Neutrophil (primary cell): Measurements from ENCODE around the gene TMEM50A.
"Not testable (repeated sequence)": the region's sequence is repeated elsewhere in the genome, so short reads cannot be mapped to it uniquely, and the experiment has no call there.

Source experiments
- H3K27ac ChIP-seq: fragments of 200-600 bp; sonication (generic); 2 replicates; pipeline ENCODE4 v1.5.1; 2016; ENCODE audit warnings: mild to moderate bottlenecking, moderate library complexity
- H3K27me3 ChIP-seq: fragments of 200-600 bp; sonication (generic); 2 replicates; pipeline ENCODE4 v1.6.0; 2016; ENCODE audit warnings: mild to moderate bottlenecking
- H3K36me3 ChIP-seq: fragments of 200-600 bp; sonication (generic); 2 replicates; pipeline ENCODE4 v1.5.1; 2017
- H3K4me1 ChIP-seq, 2 experiments: fragments of 200-600 bp in 1 of 2; sonication (generic) in 1 of 2; 1 replicate in 1 of 2; 2 replicates in 1 of 2; pipeline versions ENCODE4 v1.5.1 to v1.6.1; 2013 to 2016; ENCODE audit warnings: low read depth in 1 of 2, low read length in 1 of 2, mild to moderate bottlenecking in 1 of 2, moderate library complexity in 1 of 2; ENCODE audit not compliant: control insufficient read depth in 1 of 2, insufficient read depth in 1 of 2
- H3K4me3 ChIP-seq, 2 experiments: fragments of 200-600 bp in 1 of 2; sonication (generic) in 1 of 2; 1 replicate in 1 of 2; 2 replicates in 1 of 2; pipeline ENCODE4 v1.5.1; 2013 to 2016; ENCODE audit warnings: low read depth in 1 of 2, low read length in 1 of 2, mild to moderate bottlenecking in 1 of 2, moderate library complexity in 1 of 2
- H3K9me3 ChIP-seq: fragments of 200-600 bp; sonication (generic); 2 replicates; pipeline ENCODE4 v1.5.1; 2016
- TF ChIP-seq, protein P1 (sequence below): fragments of 200-600 bp; sonication (generic); IDR thresholded peaks from 2 replicates; pipeline ENCODE4 v1.5.1; 2016; ENCODE audit warnings: antibody characterized with exemption

TMEM50A gene

DNA sequence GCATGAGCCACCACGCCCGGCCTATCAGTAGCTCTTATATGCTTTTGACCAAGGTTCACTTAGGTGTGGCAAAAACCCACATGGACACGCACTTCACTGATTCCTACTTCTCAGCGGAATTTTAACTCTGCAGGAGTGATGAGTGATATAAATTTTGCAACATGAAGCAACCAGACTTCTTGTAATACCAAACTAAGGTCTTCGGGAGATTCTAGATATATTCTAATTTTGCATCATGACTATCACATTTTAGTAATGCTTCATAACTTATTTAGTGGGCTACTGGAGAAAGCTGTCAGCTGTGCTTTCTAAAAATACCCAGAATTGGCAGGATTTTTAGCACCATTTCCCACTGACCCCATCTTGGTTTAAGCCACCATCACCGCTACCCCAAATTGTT is 54.7 kb downstream of the TMEM50A start:
- Histone ChIP-seq H3K4me1 (peaks cover 0 to 2% of the 10 kb centered on the region in 2 experiments), H3K36me3 (no peaks in the 10 kb centered on the region), H3K27ac (no peak overlapping the region), H3K4me3 (no peak overlapping the region), H3K27me3 (no peaks in the 10 kb centered on the region), H3K9me3 (no peaks in the 10 kb centered on the region)
- TF ChIP-seq, protein P1, sequence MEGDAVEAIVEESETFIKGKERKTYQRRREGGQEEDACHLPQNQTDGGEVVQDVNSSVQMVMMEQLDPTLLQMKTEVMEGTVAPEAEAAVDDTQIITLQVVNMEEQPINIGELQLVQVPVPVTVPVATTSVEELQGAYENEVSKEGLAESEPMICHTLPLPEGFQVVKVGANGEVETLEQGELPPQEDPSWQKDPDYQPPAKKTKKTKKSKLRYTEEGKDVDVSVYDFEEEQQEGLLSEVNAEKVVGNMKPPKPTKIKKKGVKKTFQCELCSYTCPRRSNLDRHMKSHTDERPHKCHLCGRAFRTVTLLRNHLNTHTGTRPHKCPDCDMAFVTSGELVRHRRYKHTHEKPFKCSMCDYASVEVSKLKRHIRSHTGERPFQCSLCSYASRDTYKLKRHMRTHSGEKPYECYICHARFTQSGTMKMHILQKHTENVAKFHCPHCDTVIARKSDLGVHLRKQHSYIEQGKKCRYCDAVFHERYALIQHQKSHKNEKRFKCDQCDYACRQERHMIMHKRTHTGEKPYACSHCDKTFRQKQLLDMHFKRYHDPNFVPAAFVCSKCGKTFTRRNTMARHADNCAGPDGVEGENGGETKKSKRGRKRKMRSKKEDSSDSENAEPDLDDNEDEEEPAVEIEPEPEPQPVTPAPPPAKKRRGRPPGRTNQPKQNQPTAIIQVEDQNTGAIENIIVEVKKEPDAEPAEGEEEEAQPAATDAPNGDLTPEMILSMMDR = no peak

DNA sequence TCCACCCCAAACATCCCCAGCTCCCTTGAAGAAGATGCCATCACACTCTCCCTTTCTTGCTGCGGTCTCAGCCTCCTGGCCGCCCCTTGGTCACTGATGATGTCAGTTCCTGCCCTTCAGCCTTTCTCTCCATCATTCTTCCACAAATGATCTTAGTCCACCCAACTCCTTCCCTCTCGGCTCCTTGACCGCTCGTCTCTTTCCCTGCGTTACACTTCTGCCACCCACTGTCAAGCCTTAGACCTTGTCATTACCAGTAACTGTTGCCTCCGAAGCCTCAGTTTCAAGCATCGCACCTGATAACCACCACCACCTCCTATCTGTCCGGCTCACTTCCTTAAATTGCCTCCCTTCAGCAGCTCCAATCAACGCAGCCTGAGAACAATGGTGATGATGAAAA is 59.4 kb downstream of the TMEM50A start:
- H3K27ac ChIP-seq, H3K4me3 ChIP-seq, H3K4me1 ChIP-seq, H3K9me3 ChIP-seq, H3K27me3 ChIP-seq, H3K36me3 ChIP-seq: not testable (repeated sequence)

DNA sequence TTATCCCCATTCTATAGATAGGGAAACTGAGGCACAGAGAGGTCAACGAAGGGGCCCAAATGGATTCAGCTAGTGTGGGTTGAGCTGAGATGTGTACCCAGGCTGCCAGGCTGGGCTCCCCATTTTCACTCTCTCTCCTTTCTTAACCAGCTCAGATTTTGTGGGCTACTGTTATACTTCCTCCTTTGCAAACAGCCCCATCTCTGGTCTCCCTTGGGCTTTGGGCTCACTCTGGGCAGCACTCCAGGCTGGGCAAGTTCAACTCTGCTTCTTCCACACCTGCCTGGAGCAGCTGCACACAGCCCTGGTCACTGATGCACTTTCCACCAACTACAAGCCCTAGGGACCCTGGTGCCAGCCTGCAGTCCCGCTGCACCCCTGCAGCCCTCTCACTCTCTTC is 59.9 kb downstream of the TMEM50A start:
- H3K27me3 ChIP-seq, H3K36me3 ChIP-seq, H3K4me1 ChIP-seq, H3K27ac ChIP-seq, H3K4me3 ChIP-seq, H3K9me3 ChIP-seq: not testable (repeated sequence)

DNA sequence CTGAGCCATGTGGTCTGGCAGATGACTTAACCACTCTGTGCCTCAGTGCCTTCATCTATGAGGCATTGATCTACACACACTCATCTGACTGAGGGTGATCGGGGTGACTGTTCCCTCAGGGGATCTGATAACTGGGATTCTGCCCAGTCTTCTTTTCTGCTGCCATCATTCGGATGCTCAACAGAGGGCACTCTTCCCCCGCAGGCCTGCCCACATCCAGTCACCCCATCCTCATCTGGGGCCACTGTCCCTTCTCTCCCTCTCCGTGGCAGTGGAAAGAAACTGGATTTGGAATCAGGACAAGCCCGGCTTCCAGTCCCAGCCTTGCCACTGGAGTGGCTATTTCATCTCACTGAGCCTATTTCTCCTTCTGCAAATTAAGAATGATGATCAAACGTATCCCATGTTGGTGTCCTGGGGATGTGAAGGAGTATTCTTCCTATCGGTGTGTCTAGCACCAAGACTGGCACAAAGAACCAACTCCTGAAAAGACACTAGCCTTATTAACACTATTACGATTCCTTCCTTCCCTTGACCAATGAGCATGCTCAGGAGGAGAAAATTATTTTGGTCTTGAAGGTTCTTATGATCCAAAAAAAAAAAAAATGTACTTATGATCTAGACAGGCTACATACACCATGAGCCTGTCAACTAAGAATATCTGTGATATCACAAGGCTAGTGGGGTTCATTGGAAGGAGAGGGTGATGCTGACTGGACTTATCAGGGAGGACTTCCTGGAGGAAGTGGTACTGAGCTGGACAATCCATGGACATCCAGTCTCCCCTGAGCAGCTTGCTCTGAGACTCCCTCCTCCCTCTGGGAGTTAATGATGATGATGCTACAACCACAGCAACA is 65.0 kb downstream of the TMEM50A start:
- H3K27me3 ChIP-seq, H3K4me1 ChIP-seq, H3K9me3 ChIP-seq, H3K27ac ChIP-seq, H3K36me3 ChIP-seq, H3K4me3 ChIP-seq: not testable (repeated sequence)

DNA sequence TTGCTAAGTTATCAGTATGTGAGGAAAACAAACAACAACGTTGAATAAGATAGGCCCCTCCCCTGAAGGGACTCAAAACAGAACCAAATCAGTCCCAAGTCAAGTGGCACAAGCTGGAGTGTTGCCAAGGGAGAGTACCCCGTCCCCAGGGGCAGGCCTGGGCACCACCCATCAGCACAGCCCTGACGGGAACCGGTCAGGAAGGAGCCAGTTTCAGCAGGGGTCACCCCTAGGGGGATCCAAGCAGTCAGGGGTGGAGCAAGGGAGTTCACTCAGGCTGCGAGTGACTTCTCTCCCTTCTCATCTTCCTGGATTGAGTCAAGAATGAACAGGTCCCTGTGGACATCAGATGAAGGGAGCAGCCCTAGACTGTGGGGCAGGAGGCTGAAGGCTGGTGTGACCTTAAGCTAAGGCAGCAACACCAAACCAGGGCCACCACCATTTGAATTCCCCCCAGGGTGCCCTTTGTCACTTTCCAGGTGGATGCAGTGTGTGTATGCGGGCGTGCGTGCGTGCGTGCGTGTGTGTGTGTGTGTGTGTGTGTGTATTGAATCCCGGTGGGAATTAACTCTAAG is 67.7 kb downstream of the TMEM50A start:
- H3K27ac ChIP-seq, H3K4me1 ChIP-seq, H3K4me3 ChIP-seq, H3K36me3 ChIP-seq, H3K27me3 ChIP-seq, H3K9me3 ChIP-seq: not testable (repeated sequence)

DNA sequence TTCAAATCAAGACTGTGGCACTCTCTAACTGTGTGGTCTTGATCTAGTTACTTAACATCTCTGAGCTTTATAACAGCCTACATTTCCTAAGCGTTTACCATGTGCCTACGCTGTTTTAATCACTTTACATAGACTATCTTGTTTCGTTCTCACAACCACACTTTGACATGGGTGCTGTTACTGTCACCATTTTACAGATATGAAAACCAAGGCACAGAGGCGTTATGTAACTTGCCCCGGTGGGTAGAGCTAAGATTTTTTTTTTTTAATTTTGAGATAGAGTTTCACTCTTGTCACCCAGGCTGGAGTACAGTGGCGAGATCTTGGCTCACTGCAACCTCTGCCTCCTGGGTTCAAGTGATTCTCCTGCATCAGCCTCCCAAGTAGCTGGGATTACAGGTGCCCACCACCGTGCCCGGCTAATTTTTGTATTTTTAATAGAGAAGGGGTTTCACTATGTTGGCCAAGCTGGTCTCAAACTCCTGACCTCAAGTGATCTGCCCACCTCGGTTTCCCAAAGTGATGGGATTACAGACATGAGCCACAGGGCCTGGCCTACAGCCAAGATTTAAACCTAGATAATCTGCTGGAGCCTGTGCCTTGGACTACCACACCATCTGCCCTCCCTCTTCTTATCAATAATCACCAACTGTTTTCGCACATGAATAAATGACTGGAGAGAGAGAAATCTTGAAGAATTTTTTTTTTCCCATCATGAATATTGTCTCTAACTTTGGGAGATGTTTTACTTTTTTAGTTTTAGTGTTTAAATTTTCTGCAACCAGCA is 71.7 kb downstream of the TMEM50A start:
- not testable (repeated sequence) for H3K4me3 ChIP-seq, H3K27ac ChIP-seq, H3K27me3 ChIP-seq, H3K4me1 ChIP-seq, H3K36me3 ChIP-seq, H3K9me3 ChIP-seq
